Immature natural killer cell (primary cell): ENCODE data around the gene ACTR3. TPM values are rescaled to one million over a fixed set of nuclear protein-coding genes. Genes with fewer than 3 reads are reported as not detected.

Experiments used
- DNase-seq, 3 donors: peaks; one replicate each; pipeline ENCODE4 v3.0.0; 2022; ENCODE audit warnings: mixed read lengths in 1 of 3
- H3K27ac Mint-ChIP-seq, 6 donors: one replicate each; pipeline ENCODE4 v1.8.0; 2020; ENCODE audit warnings: mixed read lengths in 6 of 6, mild to moderate bottlenecking in 5 of 6, inconsistent platforms in 4 of 6, moderate library complexity in 3 of 6
- H3K27me3 Mint-ChIP-seq, 3 donors: one replicate each; pipeline ENCODE4 v1.8.0; 2020 to 2021; ENCODE audit warnings: low read depth in 3 of 3, mild to moderate bottlenecking in 3 of 3, mixed read lengths in 3 of 3, moderate library complexity in 3 of 3, inconsistent platforms in 1 of 3
- H3K36me3 Mint-ChIP-seq, 3 donors: one replicate each; pipeline ENCODE4 v1.8.0; 2020; ENCODE audit warnings: mixed read lengths in 3 of 3, inconsistent platforms in 2 of 3, mild to moderate bottlenecking in 2 of 3
- H3K4me1 Mint-ChIP-seq, 2 donors: one replicate each; pipeline ENCODE4 v1.8.0; 2020; ENCODE audit warnings: inconsistent platforms in 2 of 2, mild to moderate bottlenecking in 2 of 2, mixed read lengths in 2 of 2, moderate library complexity in 1 of 2
- H3K4me3 Mint-ChIP-seq, 5 donors: one replicate each; pipeline ENCODE4 v1.8.0; 2020; ENCODE audit warnings: mild to moderate bottlenecking in 5 of 5, mixed read lengths in 5 of 5, inconsistent platforms in 3 of 5, moderate library complexity in 3 of 5
- H3K9me3 Mint-ChIP-seq, 6 donors: one replicate each; pipeline ENCODE4 v1.8.0; 2020; ENCODE audit warnings: mild to moderate bottlenecking in 6 of 6, mixed read lengths in 6 of 6, inconsistent platforms in 4 of 6, moderate library complexity in 3 of 6
- polyA plus RNA-seq, 3 donors: library from polyadenylated mRNA; unstranded; fragments of 300-500 nt; fragmentation: Illumina TruSeq; gene quantifications; one replicate each; pipeline ENCODE4 v1.2.3, GENCODE V29; 2021

ACTR3 gene
- polyA plus RNA-seq, 3 donors from 2014 or later, result 501 to 732 (median 726) TPM

DNA sequence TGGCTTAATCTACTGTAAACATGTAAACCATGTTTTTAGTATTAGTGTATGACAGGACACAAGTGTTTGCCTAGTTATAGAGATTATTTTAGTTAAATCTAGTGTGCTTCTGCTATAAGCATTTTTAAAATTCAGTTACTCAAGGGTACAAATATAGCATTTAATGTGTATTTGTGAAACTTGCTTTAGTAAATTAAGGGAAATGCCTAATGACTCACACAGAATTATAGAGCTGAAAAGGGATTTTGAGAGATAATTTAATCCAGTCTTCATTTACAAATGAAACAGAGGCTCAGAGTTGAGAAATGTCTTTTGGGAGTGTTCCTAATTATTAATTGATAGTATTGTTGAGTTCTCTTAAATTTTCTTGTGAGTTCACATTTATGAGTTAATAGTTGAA, 8.2 kb downstream of the ACTR3 start:
- Mint-ChIP-seq H3K36me3 (peaks cover under 1 to 11% (median 9%) of the 10 kb centered on the region in 3 donors), H3K9me3 (no peaks in the 10 kb centered on the region)

GRCh38 chr2:113899166-113899565, 9.3 kb downstream of the ACTR3 start:
- Mint-ChIP-seq H3K36me3 (peaks cover 0 to 9% (median 5%) of the 10 kb centered on the region in 3 donors), H3K27me3 (peaks cover 0 to 4% (median 2%) of the 10 kb centered on the region in 3 donors), H3K9me3 (no peaks in the 10 kb centered on the region), H3K4me1 (peaks cover 96 to 100% of the 10 kb centered on the region in 2 donors), H3K4me3 (peak overlapping the region; percentile 15 to 74 (median 42)), H3K27ac (peak overlapping the region; percentile 27 to 79 (median 40))
- no peak for DNase-seq

More for the DNA sequence above, 8.2 kb downstream of the ACTR3 start:
- peak overlapping the region; percentile 47 to 99 (median 74) for H3K27ac Mint-ChIP-seq
- DNase-seq, result no peak
- peak overlapping the region; percentile 52 to 99 (median 58) for H3K4me3 Mint-ChIP-seq
- peaks cover 96 to 100% of the 10 kb centered on the region in 2 donors for H3K4me1 Mint-ChIP-seq
- peaks cover 0 to 4% (median 2%) of the 10 kb centered on the region in 3 donors for H3K27me3 Mint-ChIP-seq

DNA sequence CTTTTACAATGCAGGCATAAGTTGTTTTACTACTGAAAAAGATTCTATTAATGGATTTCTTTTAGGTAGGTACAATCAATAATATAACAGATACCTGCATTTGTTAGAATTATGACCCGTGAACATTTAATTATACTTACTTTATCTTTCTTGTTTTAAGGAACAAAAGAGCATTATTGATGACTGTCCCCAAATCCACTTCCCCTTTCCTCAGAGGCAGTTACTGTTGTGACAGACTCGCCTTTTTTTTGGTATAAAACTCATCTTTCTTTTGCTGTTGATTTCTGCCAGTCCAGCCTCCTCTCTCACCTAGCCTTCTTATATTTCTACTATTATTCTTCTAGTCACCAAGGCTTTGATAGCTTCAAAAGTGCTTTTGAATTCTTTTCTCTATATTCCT, 12.1 kb downstream of the ACTR3 start:
- Mint-ChIP-seq H3K27me3 (peaks cover 0 to 2% (median 2%) of the 10 kb centered on the region in 3 donors), H3K4me1 (peaks cover 95 to 100% of the 10 kb centered on the region in 2 donors), H3K4me3 (peak overlapping the region; percentile 12 to 69 (median 38)), H3K9me3 (no peaks in the 10 kb centered on the region), H3K27ac (peak overlapping the region; percentile 29 to 83 (median 54)), H3K36me3 (peaks cover 4 to 11% (median 6%) of the 10 kb centered on the region in 3 donors)
- no peak for DNase-seq

DNA sequence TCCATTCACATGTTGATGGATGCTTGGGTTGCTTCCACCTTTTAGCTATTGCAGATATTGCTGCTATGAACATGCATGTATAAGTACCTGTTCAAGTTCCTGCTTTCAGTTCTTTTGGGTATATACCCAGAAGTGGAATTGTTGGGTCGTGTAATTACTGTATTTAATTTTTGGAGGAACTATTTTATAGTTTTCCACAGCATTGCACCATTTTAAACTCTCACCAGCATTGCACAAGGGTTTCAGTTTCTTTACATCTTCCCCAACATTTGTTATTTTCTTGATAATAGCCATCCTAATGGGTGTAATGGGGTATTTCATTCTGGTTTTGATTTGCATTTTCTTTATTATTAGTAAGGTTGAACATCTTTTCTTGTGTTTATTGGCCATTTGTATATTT, 16.0 kb downstream of the ACTR3 start:
- Mint-ChIP-seq H3K27ac (peak overlapping the region in 5 of 6 donors; percentile 7 to 65 (median 42)), H3K27me3 (peaks cover 0 to 2% (median 0%) of the 10 kb centered on the region in 3 donors), H3K4me3 (peak overlapping the region in 3 of 5 donors; percentile 45 to 78 (median 53)), H3K4me1 (peaks cover 95 to 100% of the 10 kb centered on the region in 2 donors), H3K36me3 (peaks cover 4 to 11% (median 6%) of the 10 kb centered on the region in 3 donors), H3K9me3 (no peaks in the 10 kb centered on the region)
- no peak for DNase-seq

DNA sequence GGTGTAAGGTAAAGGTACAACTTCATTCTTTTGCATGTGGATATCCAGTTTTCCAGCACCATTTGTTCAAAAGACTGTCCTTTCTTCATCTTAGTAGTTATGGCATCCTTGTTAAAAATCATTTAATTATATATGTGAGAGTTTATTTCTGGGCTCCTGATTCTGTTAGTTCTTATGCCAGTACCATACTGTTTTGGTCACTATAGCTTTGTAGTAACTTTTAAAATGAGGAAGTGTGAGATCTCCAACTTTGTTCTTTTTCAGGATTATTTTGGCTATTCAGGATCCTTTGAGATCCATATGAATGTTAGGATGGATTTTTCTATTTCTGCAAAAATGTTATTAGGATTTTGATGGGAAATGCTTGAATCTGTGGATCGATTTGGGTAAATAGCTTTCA, 16.8 kb downstream of the ACTR3 start:
- Mint-ChIP-seq H3K4me3 (peak overlapping the region in 4 of 5 donors; percentile 19 to 78 (median 56)), H3K27ac (peak overlapping the region in 5 of 6 donors; percentile 7 to 65 (median 46)), H3K27me3 (peaks cover 0 to 2% (median 0%) of the 10 kb centered on the region in 3 donors), H3K4me1 (peaks cover 95 to 100% of the 10 kb centered on the region in 2 donors), H3K36me3 (peaks cover 4 to 11% (median 6%) of the 10 kb centered on the region in 3 donors), H3K9me3 (no peaks in the 10 kb centered on the region)
- DNase-seq, result no peak

DNA sequence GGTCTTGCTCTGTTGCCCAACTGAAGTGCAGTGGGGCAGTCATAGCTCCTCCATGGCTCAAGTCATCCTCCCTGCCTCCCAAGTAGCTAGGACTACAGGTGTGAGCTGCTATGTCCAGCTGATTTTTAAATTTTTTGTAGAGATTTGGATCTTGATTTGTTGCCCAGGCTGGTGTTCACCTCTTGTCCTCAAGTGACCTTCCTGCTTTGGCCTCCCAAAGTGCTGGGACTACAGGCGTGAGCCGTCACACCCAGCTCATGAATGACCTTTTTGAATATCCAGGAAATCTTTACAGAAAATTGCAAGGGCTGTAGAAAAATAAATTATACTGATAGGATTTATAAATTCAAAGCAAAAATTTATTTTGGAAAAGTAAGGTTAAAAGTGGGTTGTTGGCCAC, 17.4 kb downstream of the ACTR3 start:
- DNase-seq, result no peak
- Mint-ChIP-seq H3K27ac (peak overlapping the region in 4 of 6 donors; percentile 23 to 76 (median 42)), H3K9me3 (no peaks in the 10 kb centered on the region), H3K36me3 (peaks cover 4 to 11% (median 6%) of the 10 kb centered on the region in 3 donors), H3K27me3 (peaks cover 0 to 2% (median 0%) of the 10 kb centered on the region in 3 donors), H3K4me1 (peaks cover 96 to 100% of the 10 kb centered on the region in 2 donors), H3K4me3 (peak overlapping the region; percentile 50 to 72 (median 57))

GRCh38 chr2:113910110-113910717, 20.3 kb downstream of the ACTR3 start:
- Mint-ChIP-seq H3K27ac (peak overlapping the region; percentile 36 to 85 (median 72)), H3K4me1 (peaks cover 86 to 100% of the 10 kb centered on the region in 2 donors), H3K4me3 (peak overlapping the region; percentile 58 to 73 (median 59)), H3K27me3 (no peaks in the 10 kb centered on the region), H3K9me3 (no peaks in the 10 kb centered on the region), H3K36me3 (peaks cover 4 to 8% (median 6%) of the 10 kb centered on the region in 3 donors)
- no peak for DNase-seq

GRCh38 chr2:113910967-113911678, 21.2 kb downstream of the ACTR3 start:
- Mint-ChIP-seq H3K4me3 (peak overlapping the region; percentile 9 to 73 (median 59)), H3K9me3 (no peaks in the 10 kb centered on the region), H3K27ac (peak overlapping the region; percentile 36 to 85 (median 72)), H3K36me3 (peaks cover 0 to 5% (median 4%) of the 10 kb centered on the region in 3 donors), H3K4me1 (peaks cover 87 to 100% of the 10 kb centered on the region in 2 donors), H3K27me3 (no peaks in the 10 kb centered on the region)
- DNase-seq, result no peak

DNA sequence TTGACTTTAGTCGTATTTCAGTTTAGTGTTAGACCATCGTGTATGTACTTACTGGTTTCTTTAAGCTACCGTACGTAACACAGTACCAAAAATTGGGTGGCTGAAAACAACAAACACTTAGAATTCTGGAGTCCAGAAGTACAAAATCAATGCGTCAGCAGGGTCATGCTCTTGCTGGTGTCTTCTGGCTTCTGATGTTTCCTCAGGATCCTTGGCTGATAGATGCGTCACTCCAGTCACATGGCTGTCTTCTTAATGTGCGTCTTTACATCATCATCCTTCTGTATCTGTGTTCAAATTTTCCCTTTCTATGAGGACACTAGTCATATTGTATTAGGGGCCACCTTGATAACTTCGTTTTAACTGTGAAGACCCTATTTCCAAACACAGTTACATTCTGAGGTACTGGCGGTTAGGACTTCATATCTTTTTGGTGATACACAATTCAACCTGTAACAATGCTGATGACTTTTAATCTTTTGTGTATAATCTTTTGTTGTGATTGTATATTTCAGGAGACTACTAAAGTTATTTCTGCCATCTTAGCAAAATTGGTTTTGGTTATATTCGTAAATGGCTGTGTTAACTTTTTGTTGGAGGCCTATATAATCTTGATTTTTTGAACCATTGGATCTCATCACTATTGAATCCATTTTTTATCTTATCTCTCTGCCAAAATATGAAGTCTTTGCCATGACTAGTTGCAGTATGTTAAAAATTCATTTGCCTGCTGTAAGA, 25.4 kb downstream of the ACTR3 start:
- Mint-ChIP-seq H3K4me3 (peak overlapping the region in 1 of 5 donors; percentile 10), H3K27me3 (peaks cover 0 to 2% (median 0%) of the 10 kb centered on the region in 3 donors), H3K27ac (peak overlapping the region; percentile 41 to 73 (median 62)), H3K4me1 (peaks cover 78 to 93% of the 10 kb centered on the region in 2 donors), H3K36me3 (peaks cover 0 to 15% (median 13%) of the 10 kb centered on the region in 3 donors), H3K9me3 (no peaks in the 10 kb centered on the region)
- no peak for DNase-seq

GRCh38 chr2:113918229-113918628, 28.3 kb downstream of the ACTR3 start:
- Mint-ChIP-seq H3K36me3 (peaks cover 7 to 19% (median 15%) of the 10 kb centered on the region in 3 donors), H3K27me3 (peaks cover 0 to 5% (median 0%) of the 10 kb centered on the region in 3 donors), H3K9me3 (no peaks in the 10 kb centered on the region), H3K4me3 (peak overlapping the region in 3 of 5 donors; percentile 16 to 73 (median 28)), H3K27ac (peak overlapping the region in 4 of 6 donors; percentile 13 to 79 (median 59)), H3K4me1 (peaks cover 52 to 63% of the 10 kb centered on the region in 2 donors)
- DNase-seq, result no peak

DNA sequence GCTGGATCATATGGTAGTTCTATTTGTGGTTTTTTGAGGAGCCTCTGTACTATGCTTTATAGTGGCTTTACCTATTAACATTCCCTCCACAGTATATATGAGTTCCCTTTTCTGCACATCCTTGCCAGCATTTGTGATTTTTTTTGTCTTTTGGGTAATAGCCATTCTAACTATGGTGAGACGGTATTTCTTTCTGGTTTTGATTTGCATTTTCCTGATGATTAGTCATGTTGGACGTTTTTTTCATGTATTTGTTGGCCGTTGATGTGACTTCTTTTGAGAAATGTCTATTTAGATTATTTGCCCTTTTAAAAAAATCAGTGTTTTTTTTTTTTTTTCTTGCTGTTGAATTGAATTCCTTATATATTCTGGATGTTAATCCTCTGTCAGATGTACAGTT, 31.1 kb downstream of the ACTR3 start:
- H3K4me1 Mint-ChIP-seq, result peaks cover 39 to 42% of the 10 kb centered on the region in 2 donors
- H3K9me3 Mint-ChIP-seq, result no peaks in the 10 kb centered on the region
- peak overlapping the region in 3 of 6 donors; percentile 22 to 56 (median 56) for H3K27ac Mint-ChIP-seq
- DNase-seq, result no peak
- H3K36me3 Mint-ChIP-seq, result peaks cover 7 to 24% (median 15%) of the 10 kb centered on the region in 3 donors
- H3K27me3 Mint-ChIP-seq, result peaks cover 0 to 5% (median 2%) of the 10 kb centered on the region in 3 donors
- peak overlapping the region in 1 of 5 donors; percentile 5 for H3K4me3 Mint-ChIP-seq

DNA sequence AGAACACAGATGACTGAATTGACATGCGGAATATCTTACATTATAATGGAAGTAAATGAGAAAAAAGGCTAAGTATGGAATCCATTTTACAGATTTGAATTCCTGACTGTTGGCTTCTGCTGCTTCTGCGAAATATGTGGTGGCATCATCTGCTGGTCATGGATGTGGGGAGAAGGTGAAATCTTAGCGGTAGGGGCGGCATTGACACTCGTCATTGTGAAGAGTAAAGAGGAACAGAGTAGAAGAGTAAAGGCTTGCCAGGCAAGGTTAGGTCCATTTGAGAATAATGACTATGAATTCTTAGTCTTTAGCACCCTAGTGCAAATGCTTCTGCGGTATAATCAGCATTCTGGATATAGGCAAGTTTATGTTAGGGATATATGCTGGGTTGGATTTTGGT, 32.4 kb downstream of the ACTR3 start:
- Mint-ChIP-seq H3K4me1 (peaks cover 33 to 42% of the 10 kb centered on the region in 2 donors), H3K9me3 (no peaks in the 10 kb centered on the region)

DNA sequence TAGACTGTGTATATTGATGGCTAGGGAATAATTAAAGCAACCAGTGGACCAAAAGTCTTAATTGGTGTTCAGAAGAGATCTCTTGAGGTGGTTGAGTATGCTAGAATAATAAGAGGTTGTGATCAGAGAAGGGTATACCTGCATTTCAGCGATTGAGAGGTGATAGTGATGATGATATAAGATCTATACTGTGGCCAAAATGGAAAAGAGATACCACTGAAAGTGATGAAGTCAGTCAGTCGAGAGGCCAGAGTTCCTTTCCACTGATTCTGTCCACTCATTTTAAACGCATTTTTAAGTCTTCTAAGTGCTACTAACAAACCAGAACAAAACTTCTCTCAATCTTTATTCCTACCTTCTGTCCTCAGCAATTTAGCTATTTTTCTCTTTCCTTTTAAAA, 32.9 kb downstream of the ACTR3 start:
- no peak for DNase-seq
- H3K4me3 Mint-ChIP-seq, result no peak overlapping the region
- H3K4me1 Mint-ChIP-seq, result peaks cover 28 to 41% of the 10 kb centered on the region in 2 donors
- peaks cover 0 to 3% (median 2%) of the 10 kb centered on the region in 3 donors for H3K27me3 Mint-ChIP-seq
- peaks cover 7 to 16% (median 11%) of the 10 kb centered on the region in 3 donors for H3K36me3 Mint-ChIP-seq
- no peaks in the 10 kb centered on the region for H3K9me3 Mint-ChIP-seq
- H3K27ac Mint-ChIP-seq, result no peak overlapping the region

More for the DNA sequence above, 32.4 kb downstream of the ACTR3 start:
- DNase-seq, result no peak
- Mint-ChIP-seq H3K27ac (no peak overlapping the region), H3K36me3 (peaks cover 7 to 21% (median 15%) of the 10 kb centered on the region in 3 donors), H3K27me3 (peaks cover 0 to 3% (median 2%) of the 10 kb centered on the region in 3 donors), H3K4me3 (no peak overlapping the region)
